WTC11 (cell line): ENCODE results near the gene PTX4.

Experiments
- CTCF ChIP-seq: fragments of 200-600 bp; IDR thresholded peaks from 2 replicates; pipeline ENCODE4 v1.8.0; 2022; ENCODE audit warnings: antibody characterized with exemption
- IRF2 ChIP-seq: sonication (generic); formaldehyde crosslinking; IDR thresholded peaks from 2 replicates; pipeline ENCODE4 v1.8.0; 2022; ENCODE audit warnings: low read depth, missing genetic modification reagents, borderline replicate concordance
- JUN ChIP-seq: sonication (generic); formaldehyde crosslinking; IDR thresholded peaks from 2 replicates; pipeline ENCODE4 v1.8.0; 2023; ENCODE audit warnings: mild to moderate bottlenecking, missing genetic modification reagents
- MAX ChIP-seq: sonication (generic); formaldehyde crosslinking; IDR thresholded peaks from 2 replicates; pipeline ENCODE4 v1.8.0; 2022; ENCODE audit warnings: mild to moderate bottlenecking, missing genetic modification reagents
- PRDM15 ChIP-seq: sonication (generic); formaldehyde crosslinking; IDR thresholded peaks from 2 replicates; pipeline ENCODE4 v1.8.0; 2022; ENCODE audit warnings: missing genetic modification reagents
- TEAD4 ChIP-seq: sonication (generic); formaldehyde crosslinking; IDR thresholded peaks from 2 replicates; pipeline ENCODE4 v1.8.0; 2022; ENCODE audit warnings: mild to moderate bottlenecking, missing genetic modification reagents
- ZMAT4 ChIP-seq: fragments of 250-450 bp; sonication (Bioruptor Pico); IDR thresholded peaks from 2 replicates; pipeline ENCODE4 v1.9.0; 2021; ENCODE audit warnings: mild to moderate bottlenecking
- ZNF121 ChIP-seq: sonication (generic); formaldehyde crosslinking; IDR thresholded peaks from 2 replicates; pipeline ENCODE4 v1.8.0; 2023; ENCODE audit warnings: missing genetic modification reagents

GRCh38 chr16:1527836-1528811 lies 39.4 kb upstream of the PTX4 start:
- no peak for TF ChIP-seq ZNF121 (CRISPR knock-in tag)
- TF ChIP-seq CTCF = no peak
- TF ChIP-seq JUN (CRISPR knock-in tag) = no peak
- no peak for TF ChIP-seq PRDM15 (CRISPR knock-in tag)
- no peak for TF ChIP-seq TEAD4 (CRISPR knock-in tag)
- TF ChIP-seq ZMAT4 (CRISPR knock-in tag) = no peak
- TF ChIP-seq MAX (CRISPR knock-in tag) = no peak
- no peak for TF ChIP-seq IRF2
